Occipital lobe (tissue), 2 donors: ENCODE results near the gene HOXC5. TPM values are rescaled to one million over a fixed set of nuclear protein-coding genes. Genes with fewer than 3 reads are reported as not detected.

ENCODE experiments used
- DNase-seq: peaks from one replicate; lab custom pipeline; 2025; lab: John Stamatoyannopoulos, UW
- total RNA-seq: library from RNA; depleted of rRNA; stranded (reverse); fragments of >200 nt; gene quantifications from one replicate; pipeline ENCODE4 v1.2.3, GENCODE V29; 2014

The HOXC5 gene
- not detected for total RNA-seq

DNA sequence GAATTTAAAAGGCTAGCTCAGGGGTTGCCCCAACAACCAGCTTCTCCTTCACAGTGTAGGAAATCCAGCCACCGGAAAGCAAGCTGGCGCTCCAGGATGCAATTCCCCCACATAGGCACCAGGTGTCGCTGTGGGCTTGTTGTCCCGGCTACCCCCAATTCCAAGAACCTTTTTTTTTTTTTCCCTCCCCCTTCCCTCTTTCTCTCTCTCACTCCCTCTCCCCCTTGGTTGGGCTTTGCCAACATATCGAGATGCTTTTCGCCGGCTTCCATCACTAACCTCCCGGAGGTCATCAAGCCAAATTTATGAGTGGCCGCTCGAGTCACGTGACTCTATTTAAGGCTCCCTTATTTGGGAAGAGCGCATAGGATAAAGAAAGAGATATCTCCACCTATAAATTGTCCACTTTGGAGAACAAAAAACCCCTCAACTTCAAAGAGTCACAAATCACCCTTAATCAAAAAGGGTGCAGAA, at the start of gene HOXC5:
TSS of gene HOXC5 (plus strand) at position 424 of the 474 bp plus-strand sequence. CDS start 73 bp downstream, outside the sequence.
- DNase-seq: no peak

GRCh38 chr12:53983568-53983949, 49.3 kb upstream of the HOXC5 start:
- DNase-seq: no peak

DNA sequence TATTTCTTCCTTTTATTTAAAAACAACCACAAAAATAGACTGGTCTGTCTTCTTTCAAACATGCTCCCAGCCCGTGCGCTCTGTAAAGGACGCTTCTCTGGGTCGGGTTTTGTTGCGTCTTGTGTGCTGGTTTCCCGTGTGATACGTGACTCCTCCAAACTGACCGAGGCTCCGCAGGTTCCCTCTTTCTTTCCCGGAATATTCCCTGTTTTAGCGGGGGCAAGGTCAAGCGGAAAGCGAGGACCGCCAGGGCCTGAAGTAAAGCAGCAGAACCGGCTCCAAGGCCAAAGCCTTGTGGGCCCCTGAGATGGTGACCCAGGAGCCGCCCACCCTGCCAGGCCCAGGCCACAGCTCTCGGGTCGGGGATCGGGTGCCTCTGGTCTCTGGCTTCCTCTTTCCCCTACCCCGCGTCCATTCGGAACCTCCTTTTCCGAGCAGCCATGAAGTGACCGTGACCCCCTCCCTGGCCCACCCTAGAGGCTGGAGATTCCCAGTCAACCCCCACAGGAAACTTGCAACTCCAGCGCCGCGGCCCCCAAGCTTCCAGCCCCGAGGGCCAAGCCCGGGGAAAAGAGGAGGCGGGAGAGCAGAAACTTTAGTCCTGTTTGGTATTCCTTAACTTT, 48.8 kb upstream of the HOXC5 start:
- DNase-seq: no peak

GRCh38 chr12:53984901-53985691, 47.8 kb upstream of the HOXC5 start, which contains the start of gene HOXC10:
Gene HOXC10 (plus strand): TSS chr12:53985146. CDS start chr12:53985260, 114 bp downstream.
- DNase-seq: no peak

GRCh38 chr12:53985692-53985993, 47.2 kb upstream of the HOXC5 start:
- DNase-seq: no peak

DNA sequence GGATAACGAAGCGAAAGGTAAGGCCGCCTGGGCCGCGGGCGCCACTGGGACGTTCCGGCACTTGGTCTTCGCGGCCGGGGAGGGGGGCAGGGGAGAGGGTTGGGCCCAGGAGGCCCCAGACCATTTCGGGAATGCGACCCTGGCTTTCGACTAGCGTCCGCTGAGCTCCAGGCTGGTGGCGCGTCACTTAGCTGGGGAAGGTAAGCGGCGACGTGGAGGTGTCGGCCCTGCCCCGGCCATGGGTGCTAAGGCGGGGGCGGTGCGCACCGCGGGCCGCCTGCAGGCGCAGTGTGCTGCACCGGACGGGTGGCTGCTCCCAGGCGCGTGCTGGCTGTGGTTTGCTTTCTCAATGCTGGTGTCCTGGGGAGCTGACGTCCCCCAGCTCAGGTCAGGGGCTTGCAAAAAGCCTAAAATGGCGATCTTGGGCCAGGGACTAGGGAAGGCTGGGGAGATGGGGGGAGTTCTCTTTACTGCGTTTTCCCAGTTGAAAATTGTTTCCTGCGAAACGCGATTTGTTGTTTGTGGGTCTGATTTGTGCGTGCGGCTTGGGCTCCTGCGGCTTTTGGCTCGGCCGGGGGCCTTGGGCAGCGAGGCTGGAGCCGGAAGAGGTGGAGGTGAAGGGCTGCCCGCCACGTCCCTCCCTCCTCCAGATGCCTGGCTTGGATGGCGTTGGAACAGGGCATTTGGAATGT, 46.7 kb upstream of the HOXC5 start:
- no peak for DNase-seq

GRCh38 chr12:53986686-53987483, 46.0 kb upstream of the HOXC5 start:
- no peak for DNase-seq

GRCh38 chr12:53987787-53988230, 45.0 kb upstream of the HOXC5 start:
- no peak for DNase-seq

DNA sequence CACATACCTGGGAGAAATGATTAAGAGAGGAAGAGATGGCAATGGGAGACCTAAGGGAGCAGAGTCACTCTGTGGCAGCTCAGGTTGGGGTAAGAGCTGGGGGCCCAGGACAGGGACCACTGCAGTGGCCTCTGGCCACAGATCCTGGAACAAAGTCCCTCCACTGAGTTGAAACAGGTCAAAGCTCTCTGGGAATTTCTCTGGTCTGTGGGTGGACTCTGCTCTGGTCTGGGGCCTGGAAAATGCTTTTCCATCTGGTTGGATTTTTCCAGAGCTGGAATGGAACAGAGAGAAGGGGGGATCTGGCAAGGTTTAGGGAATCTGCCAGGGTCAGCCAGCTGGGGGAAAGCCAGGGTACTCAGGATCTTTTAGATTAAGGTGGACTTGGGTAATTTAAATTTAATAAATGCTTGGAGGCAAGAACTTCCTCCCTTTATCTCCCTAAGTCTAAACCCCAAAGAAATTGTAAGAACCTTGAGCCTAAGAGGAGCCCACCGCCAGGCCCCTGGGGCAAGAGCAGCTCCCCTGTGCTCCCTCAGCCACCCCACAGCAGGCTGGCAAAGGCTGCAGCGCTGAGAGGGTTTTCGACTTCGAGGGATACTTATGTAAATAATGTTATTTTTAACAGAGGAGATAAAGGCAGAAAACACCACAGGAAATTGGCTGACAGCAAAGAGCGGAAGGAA, 44.2 kb upstream of the HOXC5 start:
- DNase-seq: no peak

DNA sequence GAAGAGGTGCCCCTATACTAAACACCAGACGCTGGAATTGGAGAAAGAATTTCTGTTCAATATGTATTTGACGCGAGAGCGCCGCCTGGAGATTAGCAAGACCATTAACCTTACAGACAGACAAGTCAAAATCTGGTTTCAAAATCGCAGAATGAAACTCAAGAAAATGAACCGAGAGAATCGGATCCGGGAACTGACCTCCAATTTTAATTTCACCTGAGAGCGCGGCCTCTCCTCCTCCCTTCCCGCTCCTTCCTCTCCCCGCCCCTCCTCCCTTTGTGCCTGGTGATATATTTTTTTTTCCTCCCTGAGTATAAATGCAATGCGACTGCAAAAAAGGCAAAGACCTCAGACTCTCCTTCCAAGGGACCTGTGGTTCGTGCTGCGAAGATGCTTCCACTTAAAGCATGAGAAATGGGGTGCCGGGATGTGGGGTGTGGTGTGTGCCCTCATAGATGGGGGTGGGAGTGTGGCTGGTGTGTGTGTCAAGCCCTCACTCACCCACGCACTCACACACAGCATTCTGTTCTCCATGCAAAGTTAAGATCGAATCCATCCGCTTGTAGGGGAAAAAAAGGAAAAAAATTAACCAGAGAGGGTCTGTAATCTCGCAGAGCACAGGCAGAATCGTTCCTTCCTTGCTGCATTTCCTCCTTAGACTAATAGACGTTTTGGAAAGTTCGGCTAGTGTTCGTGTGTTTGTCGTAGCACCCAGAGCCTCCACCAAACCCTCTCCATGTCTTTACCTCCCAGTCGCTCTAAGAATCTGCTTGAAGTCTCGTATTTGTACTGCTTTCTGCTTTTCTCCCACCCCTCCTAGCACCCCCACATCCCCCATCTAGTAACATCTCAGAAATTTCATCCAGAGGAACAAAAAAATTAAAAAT, 43.4 kb upstream of the HOXC5 start:
- DNase-seq: no peak

DNA sequence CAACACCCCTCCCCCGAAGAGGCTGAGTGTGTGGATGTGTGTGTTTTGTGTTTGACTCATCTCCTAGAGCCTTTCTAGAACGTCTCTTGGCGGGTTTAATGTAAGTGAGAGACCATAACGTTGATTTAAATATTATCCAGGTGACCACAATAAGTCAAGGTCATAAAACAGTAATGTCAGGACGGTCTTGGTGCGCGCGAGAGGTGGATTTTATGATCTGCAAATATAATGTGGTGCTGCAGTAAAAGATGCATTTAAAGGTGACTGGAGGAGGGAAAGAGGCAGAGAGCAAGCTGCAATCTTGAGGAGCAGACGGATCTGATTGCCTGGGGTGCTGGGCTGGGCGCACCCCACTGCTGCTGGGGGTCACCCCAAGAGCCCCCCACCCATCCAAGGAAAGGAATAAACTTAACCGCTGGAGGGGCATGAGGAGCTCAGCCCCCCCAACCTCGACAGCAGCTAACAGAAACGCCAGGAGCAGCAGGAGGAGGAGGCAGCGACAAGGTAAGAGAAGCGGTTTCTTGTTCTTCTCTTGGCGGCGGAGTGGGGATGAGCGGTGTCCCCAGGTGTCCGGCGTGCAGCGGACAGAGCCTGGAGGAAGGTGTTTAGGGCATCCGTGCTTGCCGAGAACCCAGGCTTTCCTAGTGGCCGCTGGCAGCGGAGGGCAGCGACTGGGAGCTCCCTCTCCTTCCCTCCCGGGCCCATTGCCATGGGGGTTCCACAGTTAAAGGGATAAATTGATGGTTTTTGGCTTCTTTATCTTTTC, 42.4 kb upstream of the HOXC5 start:
- no peak for DNase-seq

- no peak for DNase-seq
These were observed 41.8 kb upstream of the HOXC5 start for GRCh38 chr12:53991077-53991460.

- DNase-seq: no peak
These were observed 40.4 kb upstream of the HOXC5 start for GRCh38 chr12:53992377-53992889.

- no peak for DNase-seq
These were observed 39.5 kb upstream of the HOXC5 start for GRCh38 chr12:53993162-53994008.

DNA sequence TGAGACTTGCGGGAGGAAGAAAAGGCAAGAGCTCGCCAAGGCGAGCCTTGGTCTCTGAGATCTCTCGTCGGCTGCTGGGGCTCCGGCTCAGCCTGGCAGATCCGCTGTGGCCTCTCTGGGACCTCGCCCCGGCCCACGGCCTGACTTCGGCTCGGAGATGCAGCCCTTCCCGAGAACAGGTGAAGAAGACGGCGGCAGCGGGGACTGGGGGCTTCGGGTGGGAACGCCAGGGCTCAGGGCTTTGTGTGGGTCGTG, 38.9 kb upstream of the HOXC5 start:
- no peak for DNase-seq

GRCh38 chr12:53994264-53995001, 38.4 kb upstream of the HOXC5 start:
- DNase-seq: no peak

- no peak for DNase-seq
These were observed 37.9 kb upstream of the HOXC5 start for GRCh38 chr12:53995002-53995377.
